SK-N-SH (cell line): ENCODE measurements around the gene ARMH4. TPM values are rescaled to one million over a fixed set of nuclear protein-coding genes. Genes with fewer than 3 reads are reported as not detected.

Experiments used
- CTCF ChIA-PET: fragments of 300-600, 350-600 bp; formaldehyde crosslinking; extraction: SDS; loops from one replicate; lab custom pipeline; 2021; lab: Yijun Ruan, JAX
- POLR2A ChIA-PET: fragments of 350-600 bp; sonication (Branson Sonifier 250); formaldehyde crosslinking; extraction: SDS; loops from one replicate; lab custom pipeline; 2020; ENCODE audit warnings: antibody characterized with exemption, inconsistent platforms; lab: Yijun Ruan, JAX
- DNase-seq: peaks from one replicate; pipeline ENCODE4 v3.0.0; 2012
- H2AFZ ChIP-seq: fragments of 200-600 bp; sonication (generic); 2 replicates; pipeline ENCODE4 v1.8.1; 2016; ENCODE audit warnings: antibody characterized with exemption, mild to moderate bottlenecking, low read depth
- H3F3A ChIP-seq: fragments of 200-600 bp; sonication (generic); replicated peaks from 2 replicates; pipeline ENCODE3; 2016; ENCODE audit warnings: antibody characterized with exemption, mild to moderate bottlenecking; ENCODE audit not compliant: insufficient read depth
- H3K27ac ChIP-seq, 2 experiments: fragments of 200-500 bp in 1 of 2; fragments of 200-600 bp in 1 of 2; sonication (Bioruptor generic) in 1 of 2; sonication (generic), shearing (Covaris generic) in 1 of 2; 2 replicates each; pipeline versions ENCODE4 v1.5.1 to v1.6.1; 2014 to 2016; ENCODE audit warnings: low read depth in 2 of 2, inconsistent platforms in 1 of 2, low read length in 1 of 2, mild to moderate bottlenecking in 1 of 2, mixed read lengths in 1 of 2
- H3K27me3 ChIP-seq: fragments of 200-600 bp; sonication (generic), shearing (Covaris generic); 2 replicates; pipeline ENCODE4 v1.6.1; 2016; ENCODE audit warnings: mixed run types; ENCODE audit not compliant: insufficient read depth
- H3K36me3 ChIP-seq, 2 experiments: fragments of 200-500 bp in 1 of 2; fragments of 200-600 bp in 1 of 2; sonication (Bioruptor generic) in 1 of 2; sonication (generic) in 1 of 2; replicated peaks in 1 of 2; 2 replicates each; pipeline versions ENCODE3 to v1.5.1; 2014 to 2016; ENCODE audit warnings: low read length in 1 of 2, mild to moderate bottlenecking in 1 of 2; ENCODE audit not compliant: insufficient read depth in 2 of 2, control insufficient read depth in 1 of 2
- H3K4me1 ChIP-seq, 2 experiments: fragments of 200-500 bp in 1 of 2; fragments of 200-600 bp in 1 of 2; sonication (Bioruptor generic) in 1 of 2; sonication (generic), shearing (Covaris generic) in 1 of 2; 2 replicates each; pipeline versions ENCODE4 v1.5.1 to v1.6.1; 2014 to 2016; ENCODE audit warnings: low read depth in 1 of 2, low read length in 1 of 2, mixed run types in 1 of 2; ENCODE audit not compliant: insufficient read depth in 2 of 2, control insufficient read depth in 1 of 2
- H3K4me2 ChIP-seq: fragments of 200-600 bp; sonication (generic), shearing (Covaris generic); 2 replicates; pipeline ENCODE4 v1.6.1; 2017; ENCODE audit warnings: mixed run types
- H3K4me3 ChIP-seq, 2 experiments: fragments of 200-500 bp in 1 of 2; fragments of 200-600 bp in 1 of 2; sonication (Bioruptor generic) in 1 of 2; sonication (generic), shearing (Covaris generic) in 1 of 2; 2 replicates each; pipeline versions ENCODE4 v1.5.1 to v1.8.1; 2014 to 2016; ENCODE audit warnings: low read depth in 2 of 2, inconsistent platforms in 1 of 2, low read length in 1 of 2, mild to moderate bottlenecking in 1 of 2, mixed read lengths in 1 of 2, moderate library complexity in 1 of 2
- H3K79me2 ChIP-seq: fragments of 200-600 bp; sonication (generic); 2 replicates; pipeline ENCODE4 v1.8.1; 2017; ENCODE audit warnings: mild to moderate bottlenecking; ENCODE audit not compliant: insufficient read depth
- H3K9ac ChIP-seq: fragments of 200-600 bp; sonication (generic); 2 replicates; pipeline ENCODE4 v1.6.1; 2017; ENCODE audit warnings: mixed run types
- H3K9me2 ChIP-seq: fragments of 200-600 bp; sonication (generic); 2 replicates; pipeline ENCODE4 v1.6.1; 2017; ENCODE audit warnings: mixed run types
- H3K9me3 ChIP-seq: fragments of 200-600 bp; sonication (generic); 2 replicates; pipeline ENCODE4 v1.6.1; 2017; ENCODE audit warnings: mixed run types, mild to moderate bottlenecking, moderate library complexity
- H4K20me1 ChIP-seq: fragments of 200-600 bp; sonication (generic); 2 replicates; pipeline ENCODE4 v1.6.1; 2017; ENCODE audit warnings: mild to moderate bottlenecking, mixed run types; ENCODE audit not compliant: insufficient read depth
- CHD2 ChIP-seq: fragments of 150-350 bp; IDR thresholded peaks from 2 replicates; pipeline ENCODE4 v1.6.1; 2018; ENCODE audit warnings: low read length; ENCODE audit not compliant: partially characterized antibody
- EP300 ChIP-seq, 2 experiments: IDR thresholded peaks; 2 replicates each; pipeline versions ENCODE4 v1.4.0 to v1.6.1; 2012; ENCODE audit warnings: borderline replicate concordance in 1 of 2, low read depth in 1 of 2, low read length in 1 of 2
- GATA2 ChIP-seq: sonication (generic); formaldehyde crosslinking; IDR thresholded peaks from 2 replicates; pipeline ENCODE4 v1.5.0; 2020; ENCODE audit warnings: mild to moderate bottlenecking, missing genetic modification reagents
- JUND ChIP-seq: IDR thresholded peaks from 2 replicates; pipeline ENCODE4 v1.4.0; 2012
- MAX ChIP-seq: IDR thresholded peaks from 2 replicates; pipeline ENCODE4 v1.4.0; 2012; ENCODE audit warnings: low read depth
- MEF2A ChIP-seq: IDR thresholded peaks from 2 replicates; pipeline ENCODE4 v1.4.0; 2012; ENCODE audit warnings: low read depth, borderline replicate concordance
- NFIC ChIP-seq: IDR thresholded peaks from 2 replicates; pipeline ENCODE4 v1.4.0; 2012; ENCODE audit warnings: borderline replicate concordance
- RAD21 ChIP-seq: IDR thresholded peaks from 2 replicates; pipeline ENCODE4 v1.6.1; 2012; ENCODE audit warnings: mild to moderate bottlenecking, low read length
- REST ChIP-seq: IDR thresholded peaks from 2 replicates; pipeline ENCODE4 v1.6.1; 2012; ENCODE audit warnings: mild to moderate bottlenecking, low read depth, low read length, moderate library complexity
- RFX5 ChIP-seq: IDR thresholded peaks from 2 replicates; pipeline ENCODE4 v1.6.1; 2012; ENCODE audit warnings: mild to moderate bottlenecking, improper control_type of control experiment, low read length
- SIN3A ChIP-seq: IDR thresholded peaks from 2 replicates; pipeline ENCODE4 v1.6.1; 2012; ENCODE audit warnings: low read depth, mild to moderate bottlenecking, low read length, moderate library complexity, borderline replicate concordance
- USF2 ChIP-seq: fragments of 150-350 bp; IDR thresholded peaks from 2 replicates; pipeline ENCODE4 v1.6.1; 2017; ENCODE audit warnings: antibody characterized with exemption, low read length, low read depth, borderline replicate concordance
- polyA plus RNA-seq, 3 experiments: library from polyadenylated mRNA; depleted of rRNA; stranded (reverse); fragments of >200 nt; gene quantifications; 2 replicates each; pipeline ENCODE4 v1.2.3, GENCODE V29; 2012
- TF ChIP-seq, protein P1 (sequence below): IDR thresholded peaks from 2 replicates; pipeline ENCODE4; 2012
- TF ChIP-seq, protein P2 (sequence below): IDR thresholded peaks from 2 replicates; pipeline ENCODE4 v1.4.0; 2012; ENCODE audit warnings: low read depth, borderline replicate concordance

The ARMH4 gene
- polyA plus RNA-seq, 1 of the 3 experiments (the other 2 are of a cell fraction) = 0.39 TPM

DNA sequence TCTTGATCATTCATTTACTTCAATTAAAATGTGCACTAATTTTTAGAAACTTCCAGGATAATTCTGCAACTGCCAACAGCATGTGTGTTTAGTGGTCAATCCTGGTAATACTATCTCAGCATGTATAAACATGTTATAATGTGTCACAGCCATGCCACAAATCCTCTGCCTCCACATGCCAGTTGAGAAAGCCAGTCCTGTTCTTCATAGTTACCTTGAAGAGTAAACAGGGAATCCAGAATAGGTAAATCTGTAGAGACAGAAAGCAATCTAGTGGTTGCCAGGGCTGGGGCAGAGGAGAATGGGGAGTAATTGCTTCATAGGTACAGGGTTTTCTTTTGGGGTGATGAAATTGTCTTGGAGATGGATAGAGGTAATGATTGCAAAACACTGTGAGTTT lies 85.9 kb downstream of the ARMH4 start:
- Histone ChIP-seq H3F3A (no peaks in the 10 kb centered on the region), H3K27ac (no peak overlapping the region), H2AFZ (no peak overlapping the region), H4K20me1 (no peaks in the 10 kb centered on the region), H3K9me3 (no peaks in the 10 kb centered on the region), H3K9me2 (no peaks in the 10 kb centered on the region), H3K36me3 (no peaks in the 10 kb centered on the region), H3K4me2 (no peak overlapping the region), H3K4me3 (no peak overlapping the region), H3K27me3 (peaks cover 12% of the 10 kb centered on the region; the same call in 1 of the 2 replicates), H3K9ac (no peak overlapping the region), H3K4me1 (no peaks in the 10 kb centered on the region), H3K79me2 (no peaks in the 10 kb centered on the region)
- no peak for DNase-seq
- no peak for TF ChIP-seq SIN3A
- TF ChIP-seq MAX = no peak
- TF ChIP-seq JUND = no peak
- no peak for TF ChIP-seq REST
- TF ChIP-seq MEF2A = no peak
- TF ChIP-seq EP300 (IDR thresholded peaks at IDR 0.05; ENCODE audit: borderline replicate concordance in 1 of 2, low read depth in 1 of 2, low read length in 1 of 2) = no peak
- no peak for TF ChIP-seq RAD21
- no peak for TF ChIP-seq RFX5
- TF ChIP-seq NFIC = no peak
- no peak for TF ChIP-seq USF2
- TF ChIP-seq, protein P1, sequence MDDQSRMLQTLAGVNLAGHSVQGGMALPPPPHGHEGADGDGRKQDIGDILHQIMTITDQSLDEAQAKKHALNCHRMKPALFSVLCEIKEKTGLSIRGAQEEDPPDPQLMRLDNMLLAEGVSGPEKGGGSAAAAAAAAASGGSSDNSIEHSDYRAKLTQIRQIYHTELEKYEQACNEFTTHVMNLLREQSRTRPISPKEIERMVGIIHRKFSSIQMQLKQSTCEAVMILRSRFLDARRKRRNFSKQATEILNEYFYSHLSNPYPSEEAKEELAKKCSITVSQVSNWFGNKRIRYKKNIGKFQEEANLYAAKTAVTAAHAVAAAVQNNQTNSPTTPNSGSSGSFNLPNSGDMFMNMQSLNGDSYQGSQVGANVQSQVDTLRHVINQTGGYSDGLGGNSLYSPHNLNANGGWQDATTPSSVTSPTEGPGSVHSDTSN = no peak
- no peak for TF ChIP-seq CHD2
- TF ChIP-seq, protein P2, sequence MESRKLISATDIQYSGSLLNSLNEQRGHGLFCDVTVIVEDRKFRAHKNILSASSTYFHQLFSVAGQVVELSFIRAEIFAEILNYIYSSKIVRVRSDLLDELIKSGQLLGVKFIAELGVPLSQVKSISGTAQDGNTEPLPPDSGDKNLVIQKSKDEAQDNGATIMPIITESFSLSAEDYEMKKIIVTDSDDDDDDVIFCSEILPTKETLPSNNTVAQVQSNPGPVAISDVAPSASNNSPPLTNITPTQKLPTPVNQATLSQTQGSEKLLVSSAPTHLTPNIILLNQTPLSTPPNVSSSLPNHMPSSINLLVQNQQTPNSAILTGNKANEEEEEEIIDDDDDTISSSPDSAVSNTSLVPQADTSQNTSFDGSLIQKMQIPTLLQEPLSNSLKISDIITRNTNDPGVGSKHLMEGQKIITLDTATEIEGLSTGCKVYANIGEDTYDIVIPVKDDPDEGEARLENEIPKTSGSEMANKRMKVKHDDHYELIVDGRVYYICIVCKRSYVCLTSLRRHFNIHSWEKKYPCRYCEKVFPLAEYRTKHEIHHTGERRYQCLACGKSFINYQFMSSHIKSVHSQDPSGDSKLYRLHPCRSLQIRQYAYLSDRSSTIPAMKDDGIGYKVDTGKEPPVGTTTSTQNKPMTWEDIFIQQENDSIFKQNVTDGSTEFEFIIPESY = no peak
- no peak for TF ChIP-seq GATA2 (CRISPR knock-in tag)
- POLR2A ChIA-PET = no interaction called here
- CTCF ChIA-PET = no interaction called here
